GM19035 (cell line): Measurements from ENCODE around the gene NR1I3.

Experiments used
- ATAC-seq: cut with Tn5 transposase; IDR thresholded peaks from one replicate; pipeline ENCODE4 v1.9.1; 2021; ENCODE audit not compliant: unreplicated experiment

Gene NR1I3

GRCh38 chr1:161196521-161197451, 41.2 kb downstream of the NR1I3 start:
- no peak for ATAC-seq

- ATAC-seq: no peak
Observed at GRCh38 chr1:161196111-161196510, 41.9 kb downstream of the NR1I3 start.

GRCh38 chr1:161195171-161195570, 42.8 kb downstream of the NR1I3 start:
- no peak for ATAC-seq

GRCh38 chr1:161193561-161194235, 44.3 kb downstream of the NR1I3 start:
- ATAC-seq: no peak

- no peak for ATAC-seq
Observed at GRCh38 chr1:161192476-161193465, 45.2 kb downstream of the NR1I3 start.

- ATAC-seq: no peak
Observed at GRCh38 chr1:161191971-161192370, 46.0 kb downstream of the NR1I3 start.

- ATAC-seq: no peak
Observed at GRCh38 chr1:161190962-161191521, 47.0 kb downstream of the NR1I3 start.

GRCh38 chr1:161189036-161189435, 49.0 kb downstream of the NR1I3 start:
- ATAC-seq: no peak

GRCh38 chr1:161188381-161188780, 49.6 kb downstream of the NR1I3 start:
- no peak for ATAC-seq

GRCh38 chr1:161187311-161187710, 50.7 kb downstream of the NR1I3 start:
- no peak for ATAC-seq

GRCh38 chr1:161185732-161186311, 52.2 kb downstream of the NR1I3 start:
- ATAC-seq: peak; percentile 18

- ATAC-seq: peak; percentile 73
Observed at GRCh38 chr1:161185282-161185682, 52.7 kb downstream of the NR1I3 start.

- ATAC-seq: no peak
Observed at GRCh38 chr1:161182214-161182613, 55.8 kb downstream of the NR1I3 start.

GRCh38 chr1:161180639-161181038, 57.4 kb downstream of the NR1I3 start:
- ATAC-seq: no peak

GRCh38 chr1:161179698-161180097, 58.3 kb downstream of the NR1I3 start:
- ATAC-seq: no peak
